HG02870 (cell line): ENCODE results near the gene SMARCB1.

ENCODE experiments used
- ATAC-seq: cut with Tn5 transposase; IDR thresholded peaks from one replicate; pipeline ENCODE4 v1.9.1; 2021; ENCODE audit warnings: mild to moderate bottlenecking, moderate library complexity; ENCODE audit not compliant: unreplicated experiment

SMARCB1 gene

DNA sequence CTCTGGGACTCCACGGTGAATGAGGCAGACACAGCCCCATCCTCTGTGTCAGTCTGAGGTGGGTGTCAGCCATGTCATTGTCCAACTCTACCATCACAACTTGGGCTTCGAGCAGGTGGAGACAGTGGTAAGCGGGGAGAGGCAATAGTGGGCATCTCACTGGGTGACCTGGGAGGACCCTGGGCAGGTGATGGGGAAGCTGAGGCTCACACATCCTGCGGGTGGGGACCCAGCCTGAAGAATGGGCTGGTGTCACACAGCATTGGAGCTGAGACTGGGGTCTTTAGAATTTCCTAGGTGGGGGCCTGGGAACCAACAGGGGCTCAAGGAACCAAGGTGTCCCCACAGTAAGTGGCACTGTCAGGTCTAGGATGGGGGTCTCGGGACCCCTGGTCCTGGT is 7.0 kb upstream of the SMARCB1 start:
- ATAC-seq: no peak

DNA sequence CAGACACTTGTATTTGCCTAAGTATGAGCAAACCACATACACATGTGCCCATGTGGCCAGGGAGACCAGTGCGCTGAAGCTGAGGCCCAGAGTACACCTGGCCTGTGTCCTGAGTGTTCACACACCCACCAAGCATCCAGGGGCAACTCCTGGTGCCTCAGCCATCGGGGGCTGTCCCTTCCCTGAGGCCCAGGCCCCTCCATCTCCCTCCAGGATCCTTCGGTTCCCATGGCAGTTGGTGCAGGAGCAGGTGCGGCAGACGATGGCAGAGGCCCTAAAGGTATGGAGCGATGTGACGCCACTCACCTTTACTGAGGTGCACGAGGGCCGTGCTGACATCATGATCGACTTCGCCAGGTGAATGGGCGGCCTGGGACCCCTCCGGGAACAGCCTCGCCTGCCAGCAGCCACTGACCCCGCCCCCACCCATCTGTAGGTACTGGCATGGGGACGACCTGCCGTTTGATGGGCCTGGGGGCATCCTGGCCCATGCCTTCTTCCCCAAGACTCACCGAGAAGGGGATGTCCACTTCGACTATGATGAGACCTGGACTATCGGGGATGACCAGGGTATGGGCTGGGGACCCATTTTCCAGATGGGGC is 6.5 kb upstream of the SMARCB1 start:
- no peak for ATAC-seq

DNA sequence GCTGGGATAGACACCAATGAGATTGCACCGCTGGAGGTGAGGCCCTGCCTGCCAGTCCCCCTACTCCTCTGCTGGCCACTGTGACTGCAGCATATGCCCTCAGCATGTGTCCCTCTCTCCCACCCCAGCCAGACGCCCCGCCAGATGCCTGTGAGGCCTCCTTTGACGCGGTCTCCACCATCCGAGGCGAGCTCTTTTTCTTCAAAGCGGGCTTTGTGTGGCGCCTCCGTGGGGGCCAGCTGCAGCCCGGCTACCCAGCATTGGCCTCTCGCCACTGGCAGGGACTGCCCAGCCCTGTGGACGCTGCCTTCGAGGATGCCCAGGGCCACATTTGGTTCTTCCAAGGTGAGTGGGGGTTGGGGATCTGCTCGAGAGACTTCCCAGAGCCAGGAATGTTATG is 5.7 kb upstream of the SMARCB1 start:
- ATAC-seq: no peak

DNA sequence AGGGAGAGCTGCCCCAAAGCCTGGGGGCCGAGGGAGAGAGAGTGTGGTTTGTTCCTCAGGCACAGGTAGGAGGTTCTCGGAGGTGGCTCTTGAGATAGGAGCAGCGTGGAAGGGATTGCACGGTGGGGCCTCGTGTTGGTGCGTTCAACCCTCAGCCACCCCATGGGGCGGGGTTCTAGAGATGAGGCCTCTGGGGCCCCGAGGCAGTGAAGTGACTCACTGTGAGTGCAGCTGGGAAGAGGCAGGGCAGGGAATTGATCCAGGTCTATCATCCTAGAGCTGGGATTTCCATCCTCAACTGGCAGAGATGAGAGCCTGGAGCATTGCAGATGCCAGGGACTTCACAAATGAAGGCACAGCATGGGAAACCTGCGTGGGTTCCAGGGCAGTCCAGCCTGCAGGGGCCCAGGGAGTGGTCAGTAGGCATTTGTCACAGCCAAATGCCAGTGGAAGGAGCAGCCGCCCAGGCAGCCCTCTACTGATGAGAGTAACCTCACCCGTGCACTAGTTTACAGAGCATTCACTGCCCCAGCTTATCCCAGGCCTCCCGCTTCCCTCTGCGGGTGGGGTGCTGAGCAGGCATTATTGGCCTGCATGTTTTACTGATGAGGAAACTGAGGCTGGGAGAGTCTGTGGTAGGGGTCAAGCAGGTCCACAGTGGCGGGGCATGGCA is 5.1 kb upstream of the SMARCB1 start:
- ATAC-seq: no peak

- no peak for ATAC-seq
Measured at GRCh38 chr22:23782252-23782651, 4.5 kb upstream of the SMARCB1 start.

DNA sequence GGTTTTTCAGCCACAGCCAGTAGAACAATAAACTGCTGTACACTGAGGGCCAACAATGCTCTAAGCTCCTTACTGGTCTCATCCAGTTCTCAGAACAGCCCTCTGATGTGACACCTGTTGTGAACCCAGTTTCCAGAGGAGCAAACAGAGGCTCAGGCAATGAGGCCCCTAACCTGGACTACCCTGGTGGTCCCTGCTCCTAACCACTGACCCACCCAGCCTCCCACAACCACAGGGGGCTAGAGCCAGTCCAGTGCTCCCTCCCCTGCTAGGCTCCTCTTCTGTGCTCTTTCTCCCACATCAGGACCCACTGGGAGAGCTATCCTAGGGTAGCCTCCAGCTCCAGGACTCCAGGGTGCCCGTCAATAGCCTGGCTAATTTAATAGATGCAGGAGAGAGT is 4.1 kb upstream of the SMARCB1 start:
- no peak for ATAC-seq

DNA sequence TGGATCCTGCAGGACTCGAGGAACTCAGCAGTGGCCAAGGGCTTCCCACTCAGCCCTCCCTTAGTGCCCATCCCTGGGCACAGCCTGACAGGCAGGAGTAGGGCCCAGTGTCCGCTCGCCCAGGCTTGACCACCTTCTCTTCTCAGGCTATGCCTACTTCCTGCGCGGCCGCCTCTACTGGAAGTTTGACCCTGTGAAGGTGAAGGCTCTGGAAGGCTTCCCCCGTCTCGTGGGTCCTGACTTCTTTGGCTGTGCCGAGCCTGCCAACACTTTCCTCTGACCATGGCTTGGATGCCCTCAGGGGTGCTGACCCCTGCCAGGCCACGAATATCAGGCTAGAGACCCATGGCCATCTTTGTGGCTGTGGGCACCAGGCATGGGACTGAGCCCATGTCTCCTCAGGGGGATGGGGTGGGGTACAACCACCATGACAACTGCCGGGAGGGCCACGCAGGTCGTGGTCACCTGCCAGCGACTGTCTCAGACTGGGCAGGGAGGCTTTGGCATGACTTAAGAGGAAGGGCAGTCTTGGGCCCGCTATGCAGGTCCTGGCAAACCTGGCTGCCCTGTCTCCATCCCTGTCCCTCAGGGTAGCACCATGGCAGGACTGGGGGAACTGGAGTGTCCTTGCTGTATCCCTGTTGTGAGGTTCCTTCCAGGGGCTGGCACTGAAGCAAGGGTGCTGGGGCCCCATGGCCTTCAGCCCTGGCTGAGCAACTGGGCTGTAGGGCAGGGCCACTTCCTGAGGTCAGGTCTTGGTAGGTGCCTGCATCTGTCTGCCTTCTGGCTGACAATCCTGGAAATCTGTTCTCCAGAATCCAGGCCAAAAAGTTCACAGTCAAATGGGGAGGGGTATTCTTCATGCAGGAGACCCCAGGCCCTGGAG is 3.3 kb upstream of the SMARCB1 start:
- ATAC-seq: no peak

- ATAC-seq: no peak
Measured at GRCh38 chr22:23784215-23784732, 2.5 kb upstream of the SMARCB1 start.

DNA sequence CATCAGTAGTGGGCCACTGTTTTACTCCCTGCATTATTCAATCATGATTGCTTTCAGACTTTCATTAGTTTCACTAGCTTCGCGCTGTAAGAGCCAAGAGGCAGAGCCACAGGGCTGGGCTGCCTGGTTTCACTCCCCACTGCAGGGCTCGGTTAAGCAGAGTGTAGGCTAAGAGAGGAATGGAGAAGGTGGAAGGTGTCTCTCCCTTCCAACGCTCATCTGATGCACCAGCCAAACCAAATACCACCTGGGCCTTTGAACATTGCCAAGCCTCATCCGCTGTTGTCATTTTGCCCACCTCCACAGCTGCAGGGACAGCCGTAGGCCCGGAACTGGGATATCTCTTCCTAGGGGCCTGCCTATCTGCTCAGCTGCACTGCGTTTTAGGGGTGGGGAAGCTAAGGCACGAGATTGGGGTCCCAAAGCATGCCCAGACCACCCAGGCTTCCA is 480 bp upstream of the SMARCB1 start:
- ATAC-seq: no peak

DNA sequence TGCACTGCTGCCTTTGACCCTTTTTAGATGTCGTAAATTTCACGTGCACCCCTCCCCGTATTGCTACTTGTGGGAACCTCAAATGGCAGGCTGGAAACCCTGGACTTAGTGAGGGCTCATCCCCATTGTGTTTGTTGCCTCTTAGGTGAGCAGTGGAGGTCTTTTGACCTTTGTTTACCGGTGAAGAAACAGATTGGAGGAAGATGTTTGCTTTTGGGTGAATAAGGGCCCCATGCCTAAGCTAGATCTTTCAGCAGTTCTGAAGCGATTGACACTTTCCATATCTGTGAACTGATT is 782 bp downstream of the SMARCB1 start:
- no peak for ATAC-seq

- no peak for ATAC-seq
Measured at GRCh38 chr22:23787910-23788309, 1.1 kb downstream of the SMARCB1 start.

GRCh38 chr22:23789121-23789520 is 2.4 kb downstream of the SMARCB1 start:
- no peak for ATAC-seq

GRCh38 chr22:23789638-23790037 is 2.9 kb downstream of the SMARCB1 start:
- no peak for ATAC-seq

GRCh38 chr22:23790819-23791737 is 4.3 kb downstream of the SMARCB1 start:
- no peak for ATAC-seq

DNA sequence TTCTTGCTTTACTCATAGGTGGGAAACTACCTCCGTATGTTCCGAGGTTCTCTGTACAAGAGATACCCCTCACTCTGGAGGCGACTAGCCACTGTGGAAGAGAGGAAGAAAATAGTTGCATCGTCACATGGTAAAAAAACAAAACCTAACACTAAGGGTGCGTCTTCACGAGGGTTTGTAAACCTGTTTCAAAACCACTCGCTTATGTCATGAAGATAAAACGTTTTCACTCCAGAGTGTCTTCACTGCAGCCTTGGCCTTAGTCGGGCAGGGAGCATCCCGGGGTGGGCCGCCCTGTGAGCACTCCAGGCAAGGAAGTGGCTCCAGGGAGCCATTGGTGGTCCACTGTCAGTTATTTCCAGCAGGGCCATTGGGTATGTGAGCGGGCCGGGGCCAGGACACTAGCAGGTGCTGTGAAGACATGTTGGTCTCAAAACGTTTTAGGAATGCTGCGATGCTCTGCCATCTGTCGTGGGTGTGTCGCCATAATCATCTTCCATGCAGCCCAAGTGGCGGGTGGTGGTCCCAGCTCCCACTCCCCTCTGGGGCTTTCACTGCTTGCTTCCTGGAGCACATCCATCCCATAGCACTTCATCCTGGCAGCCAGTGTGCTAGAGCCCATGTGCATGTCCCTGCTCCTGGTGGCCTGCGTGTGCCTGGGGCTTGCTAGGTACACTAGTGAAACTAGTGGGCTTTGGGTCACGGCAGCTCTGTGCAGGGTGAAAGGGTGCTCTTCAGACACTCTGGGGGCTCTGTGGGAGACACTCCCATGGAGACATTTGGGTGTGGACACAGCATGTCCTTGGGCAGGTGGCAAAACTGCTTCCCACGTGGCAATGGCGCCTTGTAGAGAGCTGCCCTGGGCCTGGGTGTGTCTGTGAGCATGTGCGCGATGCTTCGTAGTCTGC is 5.2 kb downstream of the SMARCB1 start:
- ATAC-seq: no peak

DNA sequence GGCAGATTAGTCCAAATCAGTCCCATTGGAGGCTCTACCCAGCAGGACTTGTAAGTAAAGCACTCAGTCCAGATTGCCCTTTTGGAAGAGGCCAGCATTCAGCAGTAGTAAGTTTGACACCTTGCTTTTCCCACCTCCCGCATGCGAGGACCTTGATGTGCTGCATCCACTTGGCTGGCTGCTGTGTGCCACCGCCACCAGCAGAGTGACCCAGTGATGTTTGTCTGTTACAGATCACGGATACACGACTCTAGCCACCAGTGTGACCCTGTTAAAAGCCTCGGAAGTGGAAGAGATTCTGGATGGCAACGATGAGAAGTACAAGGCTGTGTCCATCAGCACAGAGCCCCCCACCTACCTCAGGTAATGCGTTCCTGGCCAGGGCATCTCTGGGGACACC is 6.6 kb downstream of the SMARCB1 start:
- no peak for ATAC-seq

DNA sequence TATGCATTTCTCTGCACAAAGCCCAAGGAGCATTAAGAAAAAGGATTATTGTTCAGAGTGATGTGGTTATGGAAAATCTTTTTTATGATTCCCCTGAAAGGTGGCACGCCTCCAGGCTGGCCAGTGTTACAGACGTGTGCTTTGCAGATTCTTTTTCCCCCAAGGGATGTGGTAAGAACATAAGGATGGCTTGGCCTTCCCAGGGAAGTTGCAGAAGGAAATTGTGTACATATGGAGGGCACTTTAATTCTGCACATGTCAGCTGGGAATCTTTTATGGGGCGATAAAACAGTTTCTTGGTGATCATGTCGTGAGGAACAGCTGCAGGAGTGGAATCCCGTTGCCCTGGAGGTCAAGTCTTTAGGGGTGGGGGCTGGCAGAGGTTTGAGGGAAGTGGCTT is 9.7 kb downstream of the SMARCB1 start:
- ATAC-seq: no peak

DNA sequence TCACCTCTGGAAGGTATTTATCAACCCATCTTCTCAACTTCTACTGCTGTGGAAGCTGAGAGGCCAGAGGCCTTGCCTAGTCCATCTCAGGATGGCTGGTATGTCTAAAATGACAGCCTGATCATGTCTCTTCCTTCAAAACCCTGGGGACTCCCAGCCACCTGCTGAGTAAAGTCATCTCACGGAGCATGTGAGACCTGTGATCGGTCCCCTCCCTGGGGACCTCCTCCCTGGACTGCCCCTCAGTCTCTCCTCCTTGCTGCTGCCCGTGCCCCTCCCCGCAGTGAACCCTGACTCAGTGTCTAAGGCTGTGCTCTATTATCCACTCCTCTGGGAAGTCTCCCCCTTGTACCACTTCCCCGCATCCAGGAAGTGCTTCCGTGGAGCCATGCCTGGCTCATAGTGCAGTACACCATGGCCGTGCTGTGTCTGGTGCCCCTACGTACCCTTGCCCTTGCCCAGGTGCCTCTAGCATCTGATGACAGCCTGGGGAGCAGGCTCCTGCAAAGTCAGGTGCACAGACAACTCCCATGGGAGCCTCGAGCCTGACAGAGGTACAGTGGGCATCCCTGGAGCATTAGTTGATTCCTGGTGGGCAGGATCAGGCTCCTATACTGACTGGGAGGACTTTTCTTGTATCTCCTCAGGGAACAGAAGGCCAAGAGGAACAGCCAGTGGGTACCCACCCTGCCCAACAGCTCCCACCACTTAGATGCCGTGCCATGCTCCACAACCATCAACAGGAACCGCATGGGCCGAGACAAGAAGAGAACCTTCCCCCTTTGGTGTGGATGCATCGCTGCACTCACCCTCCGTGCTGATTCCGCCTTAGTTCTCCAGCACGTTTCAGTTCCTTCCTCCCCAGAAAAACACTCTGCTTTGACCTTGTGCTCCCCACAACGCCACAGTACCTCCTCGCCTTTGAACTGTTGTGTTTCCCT is 13.8 kb downstream of the SMARCB1 start:
- no peak for ATAC-seq
